ENCODE results near the gene FURIN. TPM values are rescaled to one million over a fixed set of nuclear protein-coding genes. Genes with fewer than 3 reads are reported as not detected.
A peak's percentile ranks its signal among the peaks of the same experiment; 100 is the strongest.

Gene FURIN
- total RNA-seq = 10 to 100 TPM; 28.7 to 71.1 (median 42.4) TPM

- WGBS, 2 donors = 84 to 93% methylated on average over 6 of the region's 6 CpGs
- peaks cover 0 to 41% (median 31%) of the 10 kb centered on the region in 4 donors for H3K4me1 ChIP-seq
- H3K27me3 ChIP-seq = no peaks in the 10 kb centered on the region
- TF ChIP-seq POLR2A (IDR thresholded peaks at IDR 0.05) (no peak), CTCF (IDR thresholded peaks at IDR 0.05) (no peak), EP300 (IDR thresholded peaks at IDR 0.05) (no peak)
- H3K27ac ChIP-seq = peak within 1 kb of the TSS; percentile 93 to 97 (median 94)
- H3K36me3 ChIP-seq = no peaks in the 10 kb centered on the region
- H3K9me3 ChIP-seq = no peaks in the 10 kb centered on the region
- H3K4me3 ChIP-seq = no peak within 1 kb of the TSS
- DNase-seq (ENCODE audit: low spot score in 2 of 2) = no peak
These were observed at the start of gene FURIN for GRCh38 chr15:90868261-90868689. FURIN (plus strand) TSS chr15:90868588; CDS start chr15:90875741, 7,153 bp downstream.

DNA sequence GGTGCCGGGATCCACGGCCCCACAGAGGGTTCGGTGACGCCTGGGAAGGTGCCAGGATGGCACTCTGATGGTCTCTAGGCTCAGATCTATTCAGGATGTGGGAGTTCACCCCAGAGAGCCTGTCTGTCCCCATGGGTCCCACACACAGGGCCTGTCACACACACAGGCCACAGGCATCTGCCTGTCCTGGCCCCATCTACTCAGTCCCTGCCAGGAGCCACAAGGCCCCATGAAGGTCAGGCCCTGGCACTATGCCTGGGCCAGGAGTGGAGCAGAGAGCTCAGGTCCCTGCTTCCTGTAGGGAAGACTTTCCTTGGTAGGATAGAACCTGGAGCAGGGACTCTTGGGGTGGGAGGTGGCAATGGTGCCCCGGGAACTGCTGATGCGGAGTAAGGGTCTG, 49.0 kb upstream of the FURIN start:
- H3K27ac ChIP-seq = no peak overlapping the region
- no peaks in the 10 kb centered on the region for H3K36me3 ChIP-seq
- no peak for TF ChIP-seq POLR2A (IDR thresholded peaks at IDR 0.05)
- no peak for TF ChIP-seq EP300 (IDR thresholded peaks at IDR 0.05)
- TF ChIP-seq CTCF (IDR thresholded peaks at IDR 0.05) = no peak
- DNase-seq (ENCODE audit: low spot score in 2 of 2) = no peak
- no peak overlapping the region for H3K4me3 ChIP-seq
- no peaks in the 10 kb centered on the region for H3K27me3 ChIP-seq
- H3K9me3 ChIP-seq = no peaks in the 10 kb centered on the region
- peaks cover 0 to 11% (median 2%) of the 10 kb centered on the region in 4 donors for H3K4me1 ChIP-seq
- WGBS, 2 donors = 90 to 96% methylated on average over 3 to 4 of the region's 6 CpGs

- Histone ChIP-seq H3K27me3 (no peaks in the 10 kb centered on the region), H3K9me3 (no peaks in the 10 kb centered on the region), H3K27ac (no peak overlapping the region), H3K4me3 (no peak overlapping the region), H3K4me1 (peaks cover 0 to 8% (median 0%) of the 10 kb centered on the region in 4 donors), H3K36me3 (no peaks in the 10 kb centered on the region)
- DNase-seq (ENCODE audit: low spot score in 2 of 2) = no peak
- TF ChIP-seq CTCF (IDR thresholded peaks at IDR 0.05) = no peak
- TF ChIP-seq POLR2A (IDR thresholded peaks at IDR 0.05) = no peak
- no peak for TF ChIP-seq EP300 (IDR thresholded peaks at IDR 0.05)
- WGBS, 2 donors = 54 to 100% methylated on average over 1 to 12 of the region's 12 CpGs
These were observed 48.5 kb upstream of the FURIN start for GRCh38 chr15:90819850-90820249.

- Histone ChIP-seq H3K27me3 (no peaks in the 10 kb centered on the region), H3K27ac (no peak overlapping the region), H3K4me1 (peaks cover 0 to 8% (median 0%) of the 10 kb centered on the region in 4 donors), H3K36me3 (no peaks in the 10 kb centered on the region), H3K4me3 (no peak overlapping the region), H3K9me3 (no peaks in the 10 kb centered on the region)
- WGBS, 2 donors = 90 to 93% methylated on average over 5 to 7 of the region's 7 CpGs
- DNase-seq (ENCODE audit: low spot score in 2 of 2) = no peak
- TF ChIP-seq CTCF (IDR thresholded peaks at IDR 0.05) (no peak), EP300 (IDR thresholded peaks at IDR 0.05) (no peak), POLR2A (IDR thresholded peaks at IDR 0.05) (no peak)
These were observed 47.9 kb upstream of the FURIN start for GRCh38 chr15:90820481-90820880.

DNA sequence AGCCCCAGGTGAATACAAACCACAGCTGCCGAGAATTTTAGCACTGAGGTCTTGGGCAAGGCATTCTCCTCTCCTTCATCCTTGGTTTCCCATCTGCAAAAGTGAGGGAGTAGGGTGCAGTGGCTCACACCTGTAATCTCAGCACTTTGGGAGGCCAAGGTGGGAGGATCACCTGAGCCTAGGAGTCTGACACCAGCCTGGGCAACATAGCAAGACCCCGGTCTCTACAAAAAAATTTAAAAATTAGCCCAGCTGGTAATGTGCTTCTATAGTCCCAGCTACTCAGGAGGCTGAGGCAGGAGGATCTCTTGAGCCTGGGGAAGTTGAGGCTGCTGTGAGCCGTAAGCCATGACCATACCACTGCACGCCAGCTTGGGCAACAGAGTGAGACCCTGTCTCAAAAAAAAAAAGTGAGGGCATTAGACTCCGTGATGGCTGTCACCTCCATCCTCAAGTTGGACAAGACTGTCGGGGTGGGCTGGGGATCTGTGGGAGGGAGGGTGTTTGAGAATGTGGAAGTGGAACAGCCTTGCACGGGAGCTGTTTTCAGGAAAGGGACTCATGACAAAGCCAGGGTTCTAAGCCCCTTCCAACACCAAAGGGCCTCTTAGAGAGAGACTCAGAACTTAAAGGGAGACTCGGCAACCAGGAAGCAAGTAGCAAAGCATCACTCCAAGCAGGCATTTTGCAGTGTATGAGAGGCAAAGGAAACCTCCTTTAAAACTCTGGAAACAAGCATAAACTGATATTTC, 46.0 kb upstream of the FURIN start:
- no peak for DNase-seq (ENCODE audit: low spot score in 2 of 2)
- peaks cover 0 to 8% (median 0%) of the 10 kb centered on the region in 4 donors for H3K4me1 ChIP-seq
- TF ChIP-seq EP300 (IDR thresholded peaks at IDR 0.05) = no peak
- no peak for TF ChIP-seq POLR2A (IDR thresholded peaks at IDR 0.05)
- no peak for TF ChIP-seq CTCF (IDR thresholded peaks at IDR 0.05)
- 83 to 86% methylated on average over 8 of the region's 8 CpGs for WGBS, 2 donors
- no peak overlapping the region for H3K27ac ChIP-seq
- no peaks in the 10 kb centered on the region for H3K9me3 ChIP-seq
- H3K27me3 ChIP-seq = no peaks in the 10 kb centered on the region
- no peaks in the 10 kb centered on the region for H3K36me3 ChIP-seq
- H3K4me3 ChIP-seq = no peak overlapping the region

Measured in tibial nerve (tissue), 4 donors.